ENCODE results near the gene INPP5A. TPM values are rescaled to one million over a fixed set of nuclear protein-coding genes. Genes with fewer than 3 reads are reported as not detected.

Gene INPP5A
- total RNA-seq, 1 donor from 2014 or later = 14.2 TPM

- no peak overlapping the region for H3K27ac Mint-ChIP-seq
- H3K36me3 Mint-ChIP-seq = no peaks in the 10 kb centered on the region
- peaks cover 14% of the 10 kb centered on the region for H3K4me1 ChIP-seq
- no peak for TF ChIP-seq EZH2 (IDR thresholded peaks at IDR 0.05)
- no peak for TF ChIP-seq EZH2phosphoT487 (IDR thresholded peaks at IDR 0.05)
- TF ChIP-seq CTCF (IDR thresholded peaks at IDR 0.05) = no peak
- H3K9me3 ChIP-seq (ENCODE audit: low read depth) = no peaks in the 10 kb centered on the region
- peaks cover 22% of the 10 kb centered on the region for H4K20me1 ChIP-seq (ENCODE audit: low read depth)
- H3K27me3 ChIP-seq = no peaks in the 10 kb centered on the region
- H3K4me3 ChIP-seq = no peak overlapping the region
- no peak for DNase-seq (ENCODE audit: low spot score)
- H3K27ac ChIP-seq = no peak overlapping the region
- no peaks in the 10 kb centered on the region for H3K79me2 ChIP-seq (ENCODE audit: low read depth)
- no peak overlapping the region for H3K9ac ChIP-seq
- H3K4me2 ChIP-seq = no peak overlapping the region
- no peak overlapping the region for H3K4me3 Mint-ChIP-seq
- no peaks in the 10 kb centered on the region for H3K36me3 ChIP-seq
- H2AFZ ChIP-seq (replicated peaks) = no peak overlapping the region
- no peaks in the 10 kb centered on the region for H3K9me3 Mint-ChIP-seq
- H3F3A ChIP-seq (ENCODE audit: low read depth) = no peaks in the 10 kb centered on the region
- H3K4me1 Mint-ChIP-seq = peaks cover 12% of the 10 kb centered on the region
- H3K27me3 Mint-ChIP-seq (ENCODE audit: insufficient read depth, low read depth) = peaks cover 3% of the 10 kb centered on the region
Measured at GRCh38 chr10:132650611-132651250, 113.1 kb downstream of the INPP5A start.

DNA sequence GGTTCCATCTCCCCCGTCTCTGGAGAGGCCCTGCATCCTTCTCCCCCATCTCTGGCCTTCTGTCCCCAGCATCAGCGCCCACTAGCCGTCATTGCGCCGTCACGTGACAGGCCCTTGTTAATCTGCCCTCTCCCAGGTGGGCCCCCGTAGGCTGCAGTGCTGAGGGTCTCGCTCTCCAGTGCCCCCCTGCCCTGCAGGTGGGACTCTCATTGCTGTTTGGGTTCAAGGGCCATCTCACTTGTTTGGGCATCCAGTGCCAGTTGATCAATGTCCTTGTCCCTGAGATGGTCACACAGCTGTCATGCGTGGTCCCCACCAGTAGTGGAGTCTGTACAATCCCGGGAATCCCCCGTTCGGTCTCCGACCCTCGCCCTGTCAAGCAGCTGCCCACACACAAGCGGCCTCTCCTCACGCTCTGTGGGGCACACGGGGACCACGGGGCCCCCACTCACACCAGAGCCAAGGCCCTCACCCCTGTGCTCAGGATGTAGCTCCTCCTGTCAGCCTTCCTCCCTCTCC lies 114.0 kb downstream of the INPP5A start:
- Histone ChIP-seq H3K4me3 (no peak overlapping the region), H3K9ac (no peak overlapping the region), H3K4me2 (no peak overlapping the region), H2AFZ (replicated peaks) (no peak overlapping the region), H4K20me1 (ENCODE audit: low read depth) (peaks cover 26% of the 10 kb centered on the region), H3F3A (ENCODE audit: low read depth) (no peaks in the 10 kb centered on the region), H3K27ac (no peak overlapping the region), H3K79me2 (ENCODE audit: low read depth) (no peaks in the 10 kb centered on the region), H3K36me3 (no peaks in the 10 kb centered on the region), H3K4me1 (peaks cover 14% of the 10 kb centered on the region), H3K27me3 (no peaks in the 10 kb centered on the region), H3K9me3 (ENCODE audit: low read depth) (no peaks in the 10 kb centered on the region)
- DNase-seq (ENCODE audit: low spot score) = no peak
- H3K27me3 Mint-ChIP-seq (ENCODE audit: insufficient read depth, low read depth) = peaks cover 3% of the 10 kb centered on the region
- no peak overlapping the region for H3K27ac Mint-ChIP-seq
- no peak for TF ChIP-seq EZH2 (IDR thresholded peaks at IDR 0.05)
- TF ChIP-seq CTCF (IDR thresholded peaks at IDR 0.05) = no peak
- no peak for TF ChIP-seq EZH2phosphoT487 (IDR thresholded peaks at IDR 0.05)
- no peak overlapping the region for H3K4me3 Mint-ChIP-seq
- H3K9me3 Mint-ChIP-seq = no peaks in the 10 kb centered on the region
- H3K36me3 Mint-ChIP-seq = no peaks in the 10 kb centered on the region
- H3K4me1 Mint-ChIP-seq = peaks cover 12% of the 10 kb centered on the region

GRCh38 chr10:132652446-132652845 lies 114.9 kb downstream of the INPP5A start:
- H2AFZ ChIP-seq (replicated peaks) = no peak overlapping the region
- Mint-ChIP-seq H3K36me3 (no peaks in the 10 kb centered on the region), H3K4me3 (no peak overlapping the region), H3K9me3 (no peaks in the 10 kb centered on the region), H3K4me1 (peaks cover 11% of the 10 kb centered on the region), H3K27me3 (ENCODE audit: insufficient read depth, low read depth) (peaks cover 3% of the 10 kb centered on the region), H3K27ac (no peak overlapping the region)
- no peaks in the 10 kb centered on the region for H3F3A ChIP-seq (ENCODE audit: low read depth)
- TF ChIP-seq EZH2 (IDR thresholded peaks at IDR 0.05) (no peak), CTCF (IDR thresholded peaks at IDR 0.05) (no peak), EZH2phosphoT487 (IDR thresholded peaks at IDR 0.05) (no peak)
- no peaks in the 10 kb centered on the region for H3K36me3 ChIP-seq
- H3K27ac ChIP-seq = no peak overlapping the region
- H3K4me3 ChIP-seq = no peak overlapping the region
- no peaks in the 10 kb centered on the region for H3K9me3 ChIP-seq (ENCODE audit: low read depth)
- no peak overlapping the region for H3K9ac ChIP-seq
- H3K27me3 ChIP-seq = no peaks in the 10 kb centered on the region
- H4K20me1 ChIP-seq (ENCODE audit: low read depth) = peaks cover 26% of the 10 kb centered on the region
- no peak for DNase-seq (ENCODE audit: low spot score)
- H3K4me1 ChIP-seq = peaks cover 14% of the 10 kb centered on the region
- no peak overlapping the region for H3K4me2 ChIP-seq
- H3K79me2 ChIP-seq (ENCODE audit: low read depth) = no peaks in the 10 kb centered on the region
